AG20443 (cell line): Measurements from ENCODE around the gene SELPLG.
"Not testable (repeated sequence)": the region's sequence is repeated elsewhere in the genome, so short reads cannot be mapped to it uniquely, and the experiment has no call there.

Source experiments
- DNase-seq: peaks from one replicate; pipeline ENCODE4 v3.0.0; 2012; ENCODE audit warnings: low spot score, mixed read lengths

The SELPLG gene

GRCh38 chr12:108655812-108656175, 22.1 kb upstream of the SELPLG start:
- DNase-seq, result not testable (repeated sequence)

GRCh38 chr12:108654622-108655021, 20.9 kb upstream of the SELPLG start:
- DNase-seq, result not testable (repeated sequence)

- DNase-seq, result no peak
These were observed 20.2 kb upstream of the SELPLG start for GRCh38 chr12:108653922-108654321.

DNA sequence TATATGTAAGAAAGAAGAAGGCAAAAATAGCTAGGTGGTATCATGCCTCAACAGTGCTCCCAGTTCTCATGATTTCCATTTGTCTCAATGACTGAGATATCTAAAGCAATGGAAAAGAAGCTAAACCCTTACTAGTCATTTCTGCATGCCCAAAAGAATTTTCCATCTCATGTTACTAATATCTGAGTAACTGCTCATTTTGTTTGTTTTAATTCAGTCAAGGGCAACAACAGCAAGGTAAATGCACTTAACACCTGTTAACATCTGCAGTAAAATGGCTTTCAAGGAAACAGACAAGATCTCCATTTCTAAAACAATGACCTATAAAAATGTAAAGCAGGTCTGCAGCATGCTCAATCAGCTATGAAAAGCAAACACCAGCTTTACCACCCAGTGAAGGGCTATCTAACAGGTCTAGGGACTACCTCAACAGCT, 19.4 kb upstream of the SELPLG start:
- DNase-seq, result no peak

GRCh38 chr12:108650083-108650482, 16.4 kb upstream of the SELPLG start:
- no peak for DNase-seq

- DNase-seq, result peak; percentile 85
These were observed 16.0 kb upstream of the SELPLG start for GRCh38 chr12:108649669-108650068.

- peak; percentile 46 for DNase-seq
These were observed 15.4 kb upstream of the SELPLG start for GRCh38 chr12:108649126-108649525.

- DNase-seq, result no peak
These were observed 14.7 kb upstream of the SELPLG start for GRCh38 chr12:108648371-108648770.

DNA sequence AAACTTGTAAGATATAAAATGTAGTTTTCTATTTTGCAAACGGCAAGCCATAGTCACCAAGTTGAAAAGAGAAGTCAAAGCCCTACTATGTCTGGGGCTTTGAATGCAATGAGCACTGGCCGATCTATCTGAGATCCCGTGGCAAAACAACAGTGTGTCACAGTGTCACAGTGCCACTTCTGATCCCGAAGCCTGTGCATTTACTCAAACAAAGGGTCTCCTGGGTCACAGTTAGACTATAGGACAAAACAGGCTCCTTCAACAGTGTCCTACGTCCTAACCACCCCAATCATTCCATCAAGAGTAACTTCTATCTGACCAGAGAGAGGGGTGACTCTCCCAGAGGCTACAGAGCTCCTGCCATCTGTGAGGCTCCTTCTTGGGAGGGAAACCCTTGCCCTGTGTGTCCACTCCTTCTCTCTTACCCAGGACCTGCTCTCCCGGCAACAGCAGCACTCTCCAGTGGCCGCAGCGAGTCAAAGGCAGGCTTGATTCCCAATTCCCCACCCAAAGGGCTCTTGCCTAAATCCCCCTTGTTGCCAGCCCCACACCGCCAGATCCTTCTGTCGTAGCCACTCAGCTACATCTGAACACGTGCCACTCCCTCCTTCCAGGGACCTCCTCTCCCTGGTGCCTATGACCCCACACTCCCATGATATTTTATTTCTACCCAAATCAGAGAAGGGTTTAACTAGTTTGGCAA, 14.0 kb upstream of the SELPLG start:
- DNase-seq, result no peak

GRCh38 chr12:108646600-108647579, 13.2 kb upstream of the SELPLG start:
- DNase-seq, result no peak

GRCh38 chr12:108645686-108646599, 12.2 kb upstream of the SELPLG start:
- DNase-seq, result no peak

- no peak for DNase-seq
These were observed 11.1 kb upstream of the SELPLG start for GRCh38 chr12:108644811-108645120.

- DNase-seq, result no peak
These were observed 10.5 kb upstream of the SELPLG start for GRCh38 chr12:108643941-108644810.

DNA sequence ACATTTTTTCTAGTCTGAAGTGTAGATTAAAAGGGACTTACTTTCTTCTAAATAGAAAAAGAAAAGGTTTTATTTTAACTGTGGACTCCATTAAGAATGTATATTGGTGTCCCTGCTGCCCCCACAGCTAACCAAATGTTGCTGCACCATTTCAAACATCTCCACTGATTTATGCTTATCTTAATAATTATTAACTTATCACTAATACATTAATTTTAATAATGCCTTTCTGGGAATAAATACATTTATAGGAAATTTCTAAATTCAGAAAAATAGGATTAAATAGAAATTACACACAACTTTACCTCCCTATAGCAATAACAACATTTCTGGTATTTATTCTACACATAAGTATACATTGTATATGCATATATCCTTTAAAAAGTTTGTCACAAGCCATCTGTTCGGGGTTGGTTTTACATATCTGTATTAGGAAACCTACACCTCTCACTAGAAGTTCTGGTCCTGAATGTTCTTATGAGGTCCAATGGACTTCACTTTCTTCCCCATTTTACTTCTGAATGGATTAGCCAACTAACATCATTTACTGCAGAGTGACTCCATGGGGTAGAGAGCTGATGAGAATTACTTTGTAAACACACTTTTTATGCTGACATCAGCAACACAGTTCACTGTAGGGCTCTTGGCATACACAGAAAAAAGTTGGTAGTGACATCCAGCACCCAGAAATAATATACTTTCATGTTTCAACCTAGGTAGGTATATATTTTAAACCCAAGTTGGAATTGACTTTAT, 9.4 kb upstream of the SELPLG start:
- DNase-seq, result no peak

DNA sequence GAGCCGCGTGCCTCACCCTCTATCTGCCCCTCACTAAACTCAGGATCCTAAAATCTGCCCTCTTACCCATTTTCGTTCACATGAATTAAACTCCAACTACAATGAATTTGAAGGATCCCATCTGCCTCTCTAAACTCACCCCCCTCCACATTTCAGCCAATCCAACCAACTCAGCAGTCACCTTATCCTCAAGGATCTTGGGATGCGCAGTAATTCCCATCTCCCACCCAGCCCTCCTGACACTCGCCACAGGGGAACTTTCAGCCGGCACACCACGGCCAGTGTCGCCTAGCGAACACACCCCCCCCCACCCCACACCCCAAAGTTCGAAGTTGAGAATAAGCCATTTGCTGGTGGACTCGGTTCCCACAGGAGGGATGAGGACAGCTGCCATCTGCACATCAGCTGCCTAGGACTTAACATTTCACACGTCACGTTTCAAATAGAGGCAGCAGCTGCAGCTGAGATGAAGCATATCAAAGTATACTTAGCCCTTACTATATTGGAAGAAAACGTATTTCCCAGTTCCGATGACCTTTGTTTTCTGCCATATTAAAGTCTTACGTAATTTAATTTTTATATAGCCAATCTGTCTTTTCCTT, 8.7 kb upstream of the SELPLG start:
- DNase-seq, result no peak

GRCh38 chr12:108641446-108642268, 8.0 kb upstream of the SELPLG start:
- no peak for DNase-seq

- no peak for DNase-seq
These were observed 7.2 kb upstream of the SELPLG start for GRCh38 chr12:108640802-108641445.

DNA sequence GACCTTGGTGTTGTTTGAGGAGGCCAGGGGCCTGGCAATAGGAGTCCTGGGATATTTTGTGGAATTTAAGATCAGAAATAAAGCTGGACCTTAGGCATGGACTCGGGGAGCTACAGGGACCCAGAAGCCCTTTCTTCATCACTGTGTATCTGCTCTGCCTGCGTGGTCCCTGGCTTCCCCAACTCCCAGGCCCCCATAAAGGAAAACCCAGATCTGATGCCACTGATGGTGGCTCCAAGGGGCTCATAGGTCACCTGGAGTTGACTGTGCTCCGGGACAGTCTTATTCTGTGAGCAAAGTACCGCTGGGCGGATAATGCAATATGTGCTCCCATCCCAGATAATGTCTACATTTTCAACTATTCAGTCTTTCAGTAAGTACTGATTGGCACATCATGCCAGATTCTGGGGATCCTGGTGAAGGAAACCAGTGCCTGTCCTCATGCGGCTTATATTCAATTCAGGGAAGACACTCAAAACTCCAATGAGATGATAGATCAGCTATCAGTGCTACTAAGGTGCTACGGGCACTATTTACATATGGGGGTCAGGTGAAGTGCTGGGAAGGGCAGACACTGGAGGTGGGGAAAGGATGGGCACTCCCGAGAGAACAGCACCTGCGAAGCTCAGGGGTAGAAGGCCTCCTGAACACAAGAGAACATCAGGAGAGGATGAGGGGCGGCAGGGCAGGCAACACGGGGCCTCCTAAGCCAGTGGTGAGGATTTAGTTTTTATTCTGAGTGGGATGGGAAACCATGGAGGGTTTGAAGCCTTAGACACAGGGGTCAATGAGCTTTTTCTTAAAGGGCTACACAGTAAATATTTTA, 5.5 kb upstream of the SELPLG start:
- DNase-seq, result no peak
